A549 (cell line): Measurements from ENCODE around the gene KLRK1. TPM values are rescaled to one million over a fixed set of nuclear protein-coding genes. Genes with fewer than 3 reads are reported as not detected.
A peak's percentile ranks its signal among the peaks of the same experiment; 100 is the strongest.
"Not testable (repeated sequence)": the region's sequence is repeated elsewhere in the genome, so short reads cannot be mapped to it uniquely, and the experiment has no call there.

Source experiments
- ATAC-seq, 2 experiments: fragments of 200-7000 bp in 1 of 2; fragments of >200 bp in 1 of 2; cut with Nextera tagmentation in 1 of 2; cut with Tn5 transposase in 1 of 2; 3 replicates each; pipeline versions ENCODE4 v1.8.0 to v1.9.1; 2018 to 2020; ENCODE audit warnings: mild to moderate bottlenecking in 1 of 2, moderate library complexity in 1 of 2
- CTCF ChIA-PET: fragments of 300-600 bp; sonication (Branson Sonifier 250); formaldehyde crosslinking; extraction: SDS; loops from one replicate; lab custom pipeline; 2021; ENCODE audit warnings: antibody characterized with exemption, inconsistent platforms; lab: Yijun Ruan, JAX
- POLR2A ChIA-PET: fragments of 350-600 bp; formaldehyde crosslinking; extraction: SDS; loops from one replicate; lab custom pipeline; 2021; ENCODE audit warnings: antibody characterized with exemption, inconsistent platforms; lab: Yijun Ruan, JAX
- DNase-seq, 2 experiments: peaks; one replicate each; pipeline versions ENCODE4 v3.0.0 to v3.0.0-alpha.2; 2011 to 2016; ENCODE audit warnings: low read depth in 1 of 2, low spot score in 1 of 2
- FAIRE-seq: peaks from 2 replicates; lab custom pipeline; 2011; peaks lifted over from hg19 to GRCh38; lab: Jason Lieb, UNC
- H3K27ac ChIP-seq, 2 experiments: fragments of >200 bp; sonication (Bioruptor Twin); formaldehyde crosslinking; 3 replicates each; pipeline ENCODE4 v1.5.1; 2016 to 2017
- H3K4me1 ChIP-seq: fragments of >200 bp; sonication (Bioruptor Twin); formaldehyde crosslinking; 3 replicates; pipeline ENCODE4 v1.6.1; 2016
- H3K4me2 ChIP-seq: fragments of >200 bp; sonication (Bioruptor Twin); formaldehyde crosslinking; 3 replicates; pipeline ENCODE4 v1.6.1; 2016
- H3K4me3 ChIP-seq: fragments of >200 bp; sonication (Bioruptor Twin); formaldehyde crosslinking; 3 replicates; pipeline ENCODE4 v1.5.1; 2016
- H3K9me3 ChIP-seq: fragments of >200 bp; sonication (Bioruptor Twin); formaldehyde crosslinking; 3 replicates; pipeline ENCODE4 v1.6.1; 2016
- BHLHE40 ChIP-seq: IDR thresholded peaks from 2 replicates; pipeline ENCODE4 v1.6.1; 2012; ENCODE audit warnings: low read depth, low read length, inconsistent platforms
- CHD4 ChIP-seq: fragments of 200-600 bp; sonication (generic); IDR thresholded peaks from 2 replicates; pipeline ENCODE4 v1.6.1; 2016; ENCODE audit warnings: antibody characterized with exemption, mild to moderate bottlenecking, borderline replicate concordance
- ESRRA ChIP-seq: fragments of 150-350 bp; IDR thresholded peaks from 2 replicates; pipeline ENCODE4 v1.6.1; 2014; ENCODE audit warnings: mild to moderate bottlenecking, low read length, borderline replicate concordance
- FOSB ChIP-seq: fragments of 250-450 bp; sonication (Bioruptor Pico); IDR thresholded peaks from 2 replicates; pipeline ENCODE4 v1.5.0; 2020; ENCODE audit warnings: mild to moderate bottlenecking, moderate library complexity
- FOSL2 ChIP-seq, 2 experiments: fragments of 450-650 bp in 1 of 2; fragments of >200 bp in 1 of 2; sonication (Bioruptor Twin) in 1 of 2; formaldehyde crosslinking; IDR thresholded peaks; 2 replicates each; pipeline versions ENCODE4 v1.5.0 to v1.6.1; 2016 to 2020; ENCODE audit warnings: mild to moderate bottlenecking in 1 of 2, moderate library complexity in 1 of 2
- GATA3 ChIP-seq: IDR thresholded peaks from 2 replicates; pipeline ENCODE4 v1.6.1; 2012; ENCODE audit warnings: borderline replicate concordance
- HEYL ChIP-seq: fragments of 250-450 bp; sonication (Bioruptor Pico); IDR thresholded peaks from 2 replicates; pipeline ENCODE4 v1.8.0; 2021; ENCODE audit warnings: mild to moderate bottlenecking, moderate library complexity
- HOXB5 ChIP-seq: fragments of 250-450 bp; sonication (Bioruptor Pico); IDR thresholded peaks from 2 replicates; pipeline ENCODE4 v1.5.0; 2020; ENCODE audit warnings: mild to moderate bottlenecking, moderate library complexity
- JUNB ChIP-seq: fragments of >200 bp; sonication (Bioruptor Twin); formaldehyde crosslinking; IDR thresholded peaks from 2 replicates; pipeline ENCODE4 v1.6.1; 2016
- MAFK ChIP-seq: fragments of 450-650 bp; IDR thresholded peaks from 2 replicates; pipeline ENCODE4 v1.6.1; 2014; ENCODE audit not compliant: partially characterized antibody
- NPAS2 ChIP-seq: fragments of 250-450 bp; sonication (Bioruptor Pico); IDR thresholded peaks from 2 replicates; pipeline ENCODE4 v1.8.0; 2022; ENCODE audit warnings: mild to moderate bottlenecking, moderate library complexity, borderline replicate concordance
- PBX3 ChIP-seq: IDR thresholded peaks from 2 replicates; pipeline ENCODE4 v1.6.1; 2012
- REST ChIP-seq: fragments of 200-600 bp; sonication (generic); IDR thresholded peaks from 2 replicates; pipeline ENCODE4 v1.6.1; 2016; ENCODE audit warnings: antibody characterized with exemption, mild to moderate bottlenecking, moderate library complexity
- RNF2 ChIP-seq: fragments of 200-600 bp; sonication (generic); IDR thresholded peaks from 2 replicates; pipeline ENCODE4 v1.6.1; 2016; ENCODE audit warnings: low read depth, mild to moderate bottlenecking, antibody characterized with exemption, moderate library complexity, borderline replicate concordance
- ZC3H11A ChIP-seq: fragments of 450-650 bp; IDR thresholded peaks from 2 replicates; pipeline ENCODE4 v1.6.1; 2014; ENCODE audit warnings: antibody characterized with exemption, mild to moderate bottlenecking
- ZSCAN20 ChIP-seq: fragments of 250-450 bp; sonication (Bioruptor Pico); IDR thresholded peaks from 2 replicates; pipeline ENCODE4 v1.8.0; 2022; ENCODE audit warnings: mild to moderate bottlenecking, moderate library complexity
- WGBS: methylation state at CpG from one replicate; pipeline ENCODE4 v1.1.6; 2017; ENCODE audit errors: missing lambda C conversion rate; 5-methylcytosine and 5-hydroxymethylcytosine counted together
- polyA plus RNA-seq, 4 experiments: library from polyadenylated mRNA; depleted of rRNA in 3 of 4; stranded (reverse); fragments of >200 nt; fragmentation: RNase III in 1 of 4; extraction: RNeasy Plus Mini Kit Qiagen cat#74134 plus additional on column Dnase treatment in 1 of 4; gene quantifications; 2 replicates in 3 of 4; 3 replicates in 1 of 4; pipeline ENCODE4 v1.2.3, GENCODE V29; 2011 to 2017

KLRK1 gene
- polyA plus RNA-seq, 2 of the 4 experiments (the other 2 are of a cell fraction), result not detected

GRCh38 chr12:10388624-10389413, 1.0 kb downstream of the KLRK1 start:
- H3K4me1 ChIP-seq, result peaks cover 20% of the 10 kb centered on the region
- no peak overlapping the region for H3K4me3 ChIP-seq
- DNase-seq (no peak), ATAC-seq (no peak), FAIRE-seq (no peak)
- H3K9me3 ChIP-seq, result peaks cover 10% of the 10 kb centered on the region; the same call in 2 of the 3 replicates
- WGBS, result 73% methylated on average over 9 of the region's 9 CpGs
- POLR2A ChIA-PET, result no interaction called here
- CTCF ChIA-PET, result no interaction called here
- TF ChIP-seq CHD4 (no peak), GATA3 (no peak), ZC3H11A (no peak), ZSCAN20 (CRISPR knock-in tag) (no peak), HEYL (CRISPR knock-in tag) (no peak), ESRRA (no peak), NPAS2 (no peak), JUNB (no peak), RNF2 (no peak), BHLHE40 (no peak), FOSB (CRISPR knock-in tag) (no peak), MAFK (no peak)
- H3K27ac ChIP-seq, result no peak overlapping the region
- H3K4me2 ChIP-seq, result no peak overlapping the region

- Histone ChIP-seq H3K4me1 (peaks cover 12% of the 10 kb centered on the region), H3K9me3 (peaks cover 10% of the 10 kb centered on the region; the same call in 2 of the 3 replicates)
- H3K4me3 ChIP-seq, H3K27ac ChIP-seq, FAIRE-seq, CTCF ChIA-PET, DNase-seq, POLR2A ChIA-PET, ATAC-seq, H3K4me2 ChIP-seq: not testable (repeated sequence)
- 92% methylated on average over 6 of the region's 6 CpGs for WGBS
These were observed 2.3 kb downstream of the KLRK1 start for GRCh38 chr12:10387498-10387897.

GRCh38 chr12:10386857-10387256, 3.0 kb downstream of the KLRK1 start:
- TF ChIP-seq FOSL2 (IDR thresholded peaks at IDR 0.05), result no peak
- TF ChIP-seq FOSL2 (CRISPR knock-in tag; IDR thresholded peaks at IDR 0.05), result peak; percentile 15; the same call in 1 of the 2 replicates
- TF ChIP-seq PBX3, result no peak
- ATAC-seq (no peak), FAIRE-seq (no peak), DNase-seq (no peak)
- peaks cover 6% of the 10 kb centered on the region; the same call in 1 of the 3 replicates for H3K4me1 ChIP-seq
- ChIA-PET CTCF (no interaction called here), POLR2A (no interaction called here)
- H3K4me2 ChIP-seq, result no peak overlapping the region
- no peak overlapping the region for H3K27ac ChIP-seq
- H3K4me3 ChIP-seq, result no peak overlapping the region
- peaks cover 10% of the 10 kb centered on the region; the same call in 2 of the 3 replicates for H3K9me3 ChIP-seq
- WGBS, result 57% methylated on average over 1 of the region's 1 CpG

GRCh38 chr12:10385166-10385613, 4.7 kb downstream of the KLRK1 start:
- no peak overlapping the region; a peak in 1 of 6 replicates for H3K27ac ChIP-seq
- peak; percentile 30 for TF ChIP-seq MAFK
- TF ChIP-seq FOSL2 (IDR thresholded peaks at IDR 0.05), result no peak
- TF ChIP-seq FOSL2 (CRISPR knock-in tag; IDR thresholded peaks at IDR 0.05), result peak; percentile 48; the same call in 1 of the 2 replicates
- no peak for TF ChIP-seq HOXB5 (CRISPR knock-in tag)
- no peak for TF ChIP-seq REST
- TF ChIP-seq, all 56 proteins: peak for 2
- FAIRE-seq, result peak; percentile 56
- peaks cover 5% of the 10 kb centered on the region; the same call in 1 of the 3 replicates for H3K4me1 ChIP-seq
- 48% methylated on average over 2 of the region's 2 CpGs for whole genome bisulfite sequencing
- H3K9me3 ChIP-seq, result peaks cover 10% of the 10 kb centered on the region; the same call in 2 of the 3 replicates
- ChIA-PET POLR2A (no interaction called here), CTCF (interaction anchor here (1.1 to 1.3 kb wide), 2 partner anchors 11 to 19 kb away, joined by 3 read pairs; no protein-coding TSS in a partner anchor)
- no peak; a peak in 1 of 6 replicates for ATAC-seq
- peak in 1 of 2 experiments; percentile 41 for DNase-seq
- no peak overlapping the region for H3K4me3 ChIP-seq
- H3K4me2 ChIP-seq, result peak overlapping the region; percentile 21; the same call in 1 of the 3 replicates
